ENCODE results near the gene FOXR1. TPM values are rescaled to one million over a fixed set of nuclear protein-coding genes. Genes with fewer than 3 reads are reported as not detected.
"Not testable (repeated sequence)": the region's sequence is repeated elsewhere in the genome, so short reads cannot be mapped to it uniquely, and the experiment has no call there.

The FOXR1 gene
- total and polyA plus RNA-seq, 10 donors: not detected

DNA sequence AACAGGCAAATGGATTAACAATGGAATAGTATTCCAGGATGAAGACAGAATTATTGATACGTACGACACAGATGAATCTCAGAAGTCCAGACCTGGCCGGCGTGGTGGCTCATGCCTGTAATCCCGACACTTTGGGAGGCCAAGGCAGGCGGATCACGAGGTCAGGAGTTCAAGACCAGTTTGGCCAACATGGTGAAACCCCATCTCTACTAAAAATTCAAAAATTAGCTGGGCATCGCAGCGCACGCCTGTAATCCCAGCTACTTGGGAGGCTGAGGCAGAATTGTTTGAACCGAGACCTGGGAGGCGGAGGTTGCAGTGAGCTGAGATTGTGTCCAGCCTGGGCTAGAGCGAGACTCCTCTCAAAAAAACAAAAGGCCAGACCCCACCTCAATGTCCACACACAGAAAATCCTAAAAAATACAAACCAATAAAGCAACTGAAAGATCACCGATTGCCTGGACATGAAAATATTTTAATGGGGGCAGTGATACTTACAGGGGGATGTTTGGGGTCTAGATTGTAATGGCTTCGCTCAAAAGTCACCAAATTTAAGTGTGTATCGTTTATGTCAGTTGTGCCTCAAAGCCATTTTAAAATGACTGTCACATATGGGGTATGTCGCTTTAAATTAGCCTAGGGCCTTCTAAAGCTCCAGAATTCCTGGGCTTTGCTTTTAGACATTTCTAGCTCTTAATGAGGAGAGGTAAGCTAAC lies 42.8 kb downstream of the FOXR1 start:
- peak; percentile 52 for DNase-seq
- 92 to 97% (median 95%) methylated on average over 17 of the region's 17 CpGs for WGBS, 5 donors
- Histone ChIP-seq H3K4me3 (no peak overlapping the region), H3K36me3 (peaks cover 0 to 79% (median 62%) of the 10 kb centered on the region in 6 donors), H3K4me1 (peaks cover 21 to 43% (median 31%) of the 10 kb centered on the region in 6 donors), H3K27ac (no peak overlapping the region), H3K27me3 (replicated peaks in 1 of 7) (no peaks in the 10 kb centered on the region), H3K9me3 (no peaks in the 10 kb centered on the region)
- intact Hi-C loops (cut with DNase I; ENCODE audit: low total_unique reads): no loop called here
- TF ChIP-seq POLR2AphosphoS5 (IDR thresholded peaks at IDR 0.05): peak in 1 of 3 donors; percentile 23
- TF ChIP-seq, protein P1, sequence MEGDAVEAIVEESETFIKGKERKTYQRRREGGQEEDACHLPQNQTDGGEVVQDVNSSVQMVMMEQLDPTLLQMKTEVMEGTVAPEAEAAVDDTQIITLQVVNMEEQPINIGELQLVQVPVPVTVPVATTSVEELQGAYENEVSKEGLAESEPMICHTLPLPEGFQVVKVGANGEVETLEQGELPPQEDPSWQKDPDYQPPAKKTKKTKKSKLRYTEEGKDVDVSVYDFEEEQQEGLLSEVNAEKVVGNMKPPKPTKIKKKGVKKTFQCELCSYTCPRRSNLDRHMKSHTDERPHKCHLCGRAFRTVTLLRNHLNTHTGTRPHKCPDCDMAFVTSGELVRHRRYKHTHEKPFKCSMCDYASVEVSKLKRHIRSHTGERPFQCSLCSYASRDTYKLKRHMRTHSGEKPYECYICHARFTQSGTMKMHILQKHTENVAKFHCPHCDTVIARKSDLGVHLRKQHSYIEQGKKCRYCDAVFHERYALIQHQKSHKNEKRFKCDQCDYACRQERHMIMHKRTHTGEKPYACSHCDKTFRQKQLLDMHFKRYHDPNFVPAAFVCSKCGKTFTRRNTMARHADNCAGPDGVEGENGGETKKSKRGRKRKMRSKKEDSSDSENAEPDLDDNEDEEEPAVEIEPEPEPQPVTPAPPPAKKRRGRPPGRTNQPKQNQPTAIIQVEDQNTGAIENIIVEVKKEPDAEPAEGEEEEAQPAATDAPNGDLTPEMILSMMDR (IDR thresholded peaks at IDR 0.05 in 8 of 11, conservative IDR thresholded peaks at IDR 0.05 in 3 of 11): no peak

DNA sequence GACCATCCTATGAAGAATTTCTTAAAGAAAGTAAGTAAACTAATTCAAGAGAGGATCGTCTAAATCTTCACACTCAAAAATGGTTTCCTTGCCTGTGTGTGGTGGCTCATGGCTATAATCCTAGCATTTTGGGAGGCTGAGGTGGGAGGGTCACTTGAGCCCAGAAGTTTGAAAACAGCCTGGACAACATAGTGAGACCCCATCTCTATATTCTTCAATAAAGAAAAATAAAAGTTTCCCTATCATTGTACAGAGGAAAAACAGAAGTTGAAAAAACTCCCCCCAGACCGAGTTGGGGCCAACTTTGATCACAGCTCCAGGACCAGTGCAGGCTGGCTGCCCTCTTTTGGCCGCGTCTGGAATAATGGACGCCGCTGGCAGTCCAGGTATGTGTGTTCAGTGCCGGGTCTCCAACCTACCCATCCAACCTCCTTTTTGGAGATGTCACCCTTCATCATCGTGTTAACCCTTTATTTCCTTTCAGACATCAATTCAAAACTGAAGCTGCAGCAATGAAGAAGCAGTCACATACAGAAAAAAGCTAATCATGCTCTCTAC lies 43.6 kb downstream of the FOXR1 start:
- Histone ChIP-seq H3K9me3 (no peaks in the 10 kb centered on the region), H3K27me3 (replicated peaks in 1 of 7) (no peaks in the 10 kb centered on the region), H3K4me1 (peaks cover 28 to 51% (median 39%) of the 10 kb centered on the region in 6 donors), H3K36me3 (peaks cover 0 to 73% (median 62%) of the 10 kb centered on the region in 6 donors), H3K27ac (no peak overlapping the region), H3K4me3 (no peak overlapping the region)
- DNase-seq: no peak
- 72 to 80% (median 77%) methylated on average over 8 of the region's 8 CpGs for WGBS, 5 donors
- TF ChIP-seq POLR2AphosphoS5 (IDR thresholded peaks at IDR 0.05): peak in 1 of 3 donors; percentile 28
- TF ChIP-seq, protein P1 (IDR thresholded peaks at IDR 0.05 in 8 of 11, conservative IDR thresholded peaks at IDR 0.05 in 3 of 11): no peak
- intact Hi-C loops (cut with DNase I; ENCODE audit: low total_unique reads): no loop called here

DNA sequence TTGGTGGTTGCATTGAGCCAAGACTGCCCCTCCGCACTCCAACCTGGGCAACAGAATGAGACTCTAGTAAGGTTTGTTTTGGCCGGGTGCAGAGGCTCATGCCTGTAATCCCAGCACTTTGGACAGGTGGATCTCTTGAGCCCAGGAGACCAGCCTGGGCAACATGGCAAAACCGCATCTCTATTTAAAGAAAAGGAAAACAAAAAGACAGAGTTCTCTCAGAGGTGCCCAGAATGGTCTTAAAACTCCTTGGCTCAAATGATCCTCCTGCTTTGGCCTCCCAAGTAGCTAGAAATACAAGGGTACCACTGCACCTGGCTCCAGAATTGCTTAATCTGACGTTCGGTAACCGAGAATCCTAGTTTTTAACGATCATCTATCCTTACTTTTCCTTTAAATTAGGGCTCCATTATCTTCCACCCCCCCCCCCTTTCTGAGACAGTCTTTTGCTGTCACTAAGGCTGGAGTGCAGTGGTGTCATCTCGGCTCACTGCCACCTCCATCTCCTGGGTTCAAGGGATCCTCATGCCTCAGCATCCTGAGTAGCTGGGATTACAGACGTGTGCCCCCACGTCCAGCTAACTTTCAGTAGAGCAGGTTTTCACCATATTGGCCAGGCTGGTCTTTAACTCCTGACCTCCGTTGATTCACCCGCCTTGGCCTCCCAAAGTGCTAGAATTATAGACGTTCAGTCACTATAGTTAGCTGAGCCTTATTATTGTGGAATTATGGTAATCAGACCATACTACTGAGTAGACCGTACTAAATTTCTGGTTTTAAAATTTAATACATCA lies 44.9 kb downstream of the FOXR1 start:
- Histone ChIP-seq H3K4me3 (peak overlapping the region in 5 of 8 donors; percentile 86 to 93 (median 89)), H3K9me3 (no peaks in the 10 kb centered on the region), H3K4me1 (peaks cover 37 to 64% (median 51%) of the 10 kb centered on the region in 6 donors), H3K36me3 (peaks cover 0 to 73% (median 54%) of the 10 kb centered on the region in 6 donors), H3K27me3 (replicated peaks in 1 of 7) (no peaks in the 10 kb centered on the region), H3K27ac (peak overlapping the region in 6 of 8 donors; percentile 94 to 99 (median 98))
- intact Hi-C loops (cut with DNase I; ENCODE audit: low total_unique reads): no loop called here
- WGBS, 5 donors: 71 to 83% (median 77%) methylated on average over 14 of the region's 14 CpGs
- DNase-seq: peak; percentile 34
- TF ChIP-seq POLR2AphosphoS5 (IDR thresholded peaks at IDR 0.05) (no peak), POLR2A (IDR thresholded peaks at IDR 0.05) (no peak)
- TF ChIP-seq, protein P1 (IDR thresholded peaks at IDR 0.05 in 8 of 11, conservative IDR thresholded peaks at IDR 0.05 in 3 of 11): no peak

DNA sequence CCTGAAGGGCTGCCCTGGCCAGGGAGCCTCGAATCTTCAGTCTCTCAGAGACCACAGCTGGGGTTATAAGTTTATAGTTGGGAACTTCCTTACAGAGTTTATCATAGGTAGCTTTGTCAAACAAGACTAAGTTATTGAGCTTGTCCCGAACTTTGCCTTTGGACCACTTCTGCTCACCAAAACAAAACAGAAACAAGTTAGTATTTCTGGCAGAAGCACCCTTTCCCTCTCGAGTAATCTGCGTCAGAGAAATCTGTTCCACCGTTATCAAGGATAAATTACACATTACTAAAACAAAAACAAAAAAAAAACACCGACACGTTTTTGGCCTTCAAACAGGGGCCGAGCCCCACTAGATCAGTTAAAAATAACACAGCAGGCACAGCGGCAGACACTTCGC lies 45.8 kb downstream of the FOXR1 start:
- WGBS, 5 donors: 1 to 4% (median 2%) methylated on average over 10 of the region's 10 CpGs
- H3K36me3 ChIP-seq: peaks cover 0 to 73% (median 53%) of the 10 kb centered on the region in 6 donors
- H3K9me3 ChIP-seq; H3K27me3 ChIP-seq (replicated peaks in 1 of 7); intact Hi-C loops (cut with DNase I; ENCODE audit: low total_unique reads): not testable (repeated sequence)
- peak; percentile 9 for DNase-seq
- peak overlapping the region; percentile 89 to 99 (median 98) for H3K27ac ChIP-seq
- H3K4me1 ChIP-seq: peaks cover 37 to 73% (median 56%) of the 10 kb centered on the region in 6 donors
- peak overlapping the region; percentile 66 to 94 (median 89) for H3K4me3 ChIP-seq
